GM21723 (cell line): ENCODE measurements around the gene MANBA.
"Not testable (repeated sequence)": the region's sequence is repeated elsewhere in the genome, so short reads cannot be mapped to it uniquely, and the experiment has no call there.

Experiments
- ATAC-seq: cut with Tn5 transposase; IDR thresholded peaks from one replicate; pipeline ENCODE4 v1.9.1; 2021; ENCODE audit warnings: mild to moderate bottlenecking, moderate library complexity; ENCODE audit not compliant: unreplicated experiment

MANBA gene

GRCh38 chr4:102725229-102725628, 35.5 kb downstream of the MANBA start:
- ATAC-seq: no peak

GRCh38 chr4:102723511-102723910, 37.3 kb downstream of the MANBA start:
- no peak for ATAC-seq

- ATAC-seq: no peak
Measured at GRCh38 chr4:102722740-102723139, 38.0 kb downstream of the MANBA start.

- ATAC-seq: not testable (repeated sequence)
Measured at GRCh38 chr4:102718833-102719575, 41.8 kb downstream of the MANBA start.

GRCh38 chr4:102717448-102718092, 43.2 kb downstream of the MANBA start:
- no peak for ATAC-seq

- ATAC-seq: no peak
Measured at GRCh38 chr4:102715057-102715456, 45.7 kb downstream of the MANBA start.

- not testable (repeated sequence) for ATAC-seq
Measured at GRCh38 chr4:102713774-102714173, 47.0 kb downstream of the MANBA start.

- no peak for ATAC-seq
Measured at GRCh38 chr4:102713096-102713495, 47.7 kb downstream of the MANBA start.

- no peak for ATAC-seq
Measured at GRCh38 chr4:102710986-102711385, 49.8 kb downstream of the MANBA start.

GRCh38 chr4:102709060-102709459, 51.7 kb downstream of the MANBA start:
- ATAC-seq: not testable (repeated sequence)

GRCh38 chr4:102707150-102707549, 53.6 kb downstream of the MANBA start:
- ATAC-seq: no peak

- no peak for ATAC-seq
Measured at GRCh38 chr4:102705391-102705935, 55.3 kb downstream of the MANBA start.

- ATAC-seq: no peak
Measured at GRCh38 chr4:102696758-102697157, 64.0 kb downstream of the MANBA start.

GRCh38 chr4:102694791-102695190, 66.0 kb downstream of the MANBA start:
- no peak for ATAC-seq

- ATAC-seq: no peak
Measured at GRCh38 chr4:102693861-102694260, 66.9 kb downstream of the MANBA start.

- no peak for ATAC-seq
Measured at GRCh38 chr4:102693262-102693850, 67.4 kb downstream of the MANBA start.

GRCh38 chr4:102692474-102692873, 68.3 kb downstream of the MANBA start:
- ATAC-seq: no peak

- peak; percentile 36 for ATAC-seq
Measured at GRCh38 chr4:102687982-102688433, 72.8 kb downstream of the MANBA start.

- peak; percentile 93 for ATAC-seq
Measured at GRCh38 chr4:102687373-102687981, 73.3 kb downstream of the MANBA start.

GRCh38 chr4:102685768-102686167, 75.0 kb downstream of the MANBA start:
- no peak for ATAC-seq

GRCh38 chr4:102684610-102685052, 76.1 kb downstream of the MANBA start:
- ATAC-seq: peak; percentile 18
